Adrenal gland (tissue), 12 donors: ENCODE data around the gene LRIG1. TPM values are rescaled to one million over a fixed set of nuclear protein-coding genes. Genes with fewer than 3 reads are reported as not detected.

Experiments used
- DNase-seq, 7 donors: peaks; one replicate each; pipeline ENCODE4 v3.0.0-alpha.2; 2019 to 2020
- H3K27ac ChIP-seq, 5 donors: fragments of 200-600 bp; sonication (generic) in 4 of 5; 1 replicate in 3 of 5; 2 replicates in 2 of 5; pipeline versions ENCODE4 v1.5.1 to v1.8.0; 2016 to 2020; ENCODE audit warnings: mild to moderate bottlenecking in 1 of 5
- H3K27me3 ChIP-seq: fragments of 200-600 bp; 2 replicates; pipeline ENCODE4 v1.8.0; 2021
- H3K36me3 ChIP-seq, 2 donors: fragments of 200-600 bp; replicated peaks in 1 of 2; 1 replicate in 1 of 2; 2 replicates in 1 of 2; pipeline versions ENCODE4 v1.5.1 to v1.8.0; 2018 to 2022
- H3K4me1 ChIP-seq, 2 donors: fragments of 200-600 bp; replicated peaks in 1 of 2; 1 replicate in 1 of 2; 2 replicates in 1 of 2; pipeline versions ENCODE4 v1.5.1 to v1.8.0; 2018 to 2021
- H3K4me3 ChIP-seq, 4 donors: fragments of 200-600 bp; sonication (generic) in 3 of 4; one replicate each; pipeline ENCODE4 v1.5.1; 2016 to 2018
- H3K9me3 ChIP-seq, 3 donors: fragments of 200-600 bp; sonication (generic) in 1 of 3; replicated peaks in 1 of 3; 1 replicate in 2 of 3; 2 replicates in 1 of 3; pipeline versions ENCODE4 v1.5.1 to v1.8.0; 2016 to 2021
- CTCF ChIP-seq, 6 experiments: fragments of 450-650 bp in 4 of 6; fragments of 200-600 bp in 2 of 6; sonication (generic) in 1 of 6; IDR thresholded peaks; 1 replicate in 5 of 6; 2 replicates in 1 of 6; pipeline versions ENCODE4 v1.5.1 to v1.8.0; 2016 to 2021; ENCODE audit warnings: antibody characterized with exemption in 6 of 6, mild to moderate bottlenecking in 2 of 6, moderate library complexity in 1 of 6
- POLR2A ChIP-seq, 2 donors: fragments of 450-650 bp; IDR thresholded peaks; one replicate each; pipeline ENCODE4 v1.6.1; 2017; ENCODE audit warnings: antibody characterized with exemption in 2 of 2, mild to moderate bottlenecking in 2 of 2, moderate library complexity in 1 of 2
- WGBS, 4 donors: extraction: QIAGEN DNeasy Blood & Tissue Kit in 2 of 4; methylation state at CpG; one replicate each; pipeline versions ENCODE4 v1.1.5 to v1.1.7; 2013 to 2017; 5-methylcytosine and 5-hydroxymethylcytosine counted together
- intact Hi-C, 2 donors: fragments of 100-400 bp; cut with DNase I; formaldehyde crosslinking; loops; one replicate each; pipeline versions ENCODE4 v1.14.1 to v1.15.0; 2022 to 2023
- polyA plus RNA-seq, 3 donors: library from polyadenylated mRNA; stranded (reverse); fragments of 200-250 nt in 2 of 3; fragments of 350-450 nt in 1 of 3; fragmentation: Illumina TruSeq in 1 of 3; extraction: RNeasy Lipid Tissue Mini Kit (QIAGEN cat#74804) in 1 of 3; gene quantifications; one replicate each; pipeline ENCODE4 v1.2.3, GENCODE V29; 2013 to 2014
- total RNA-seq, 9 donors: library from RNA; depleted of rRNA in 4 of 9; stranded (reverse); fragments of >200 nt in 4 of 9; fragments of 120-200 nt in 1 of 9; fragmentation: NEBNext Ultra II Directional in 1 of 9; extraction: Animal tissue kit (Norgen Biotek cat#: 25700) in 1 of 9; gene quantifications; one replicate each; pipeline versions ENCODE4 v1.1.0 to v1.2.4, GENCODE V29; 2013 to 2023
- donor health status: healthy with polysubstance abuse.
- donor health status: Bipolar disorder and iron deficiency.
- donor health status: DM: yes; HTN: yes; CAD: no.
- donor health status: DM: no; HTN: no; CAD: no.
- donor health status: DM: no; HTN: no; CAD: no.
- donor health status: DM: yes; HTN: yes; CAD: no.

Gene LRIG1
- total and polyA plus RNA-seq, 12 donors = 1.5 to 13.3 (median 4.7) TPM

- intact Hi-C loops = no loop called here
- WGBS, 4 donors = 62 to 69% (median 64%) methylated on average over 11 of the region's 11 CpGs
These were observed 27.1 kb downstream of the LRIG1 start for GRCh38 chr3:66473692-66474091.

GRCh38 chr3:66473181-66473580, 27.6 kb downstream of the LRIG1 start:
- H3K9me3 ChIP-seq = no peaks in the 10 kb centered on the region
- 64 to 79% (median 77%) methylated on average over 4 of the region's 4 CpGs for WGBS, 4 donors
- H3K36me3 ChIP-seq = no peaks in the 10 kb centered on the region
- H3K4me3 ChIP-seq = no peak overlapping the region
- H3K4me1 ChIP-seq = no peaks in the 10 kb centered on the region
- no peak for DNase-seq
- TF ChIP-seq CTCF (IDR thresholded peaks at IDR 0.05) = no peak
- no peak for TF ChIP-seq POLR2A (IDR thresholded peaks at IDR 0.05)
- no peak overlapping the region for H3K27ac ChIP-seq
- intact Hi-C loops = no loop called here
- no peaks in the 10 kb centered on the region for H3K27me3 ChIP-seq

More at GRCh38 chr3:66473692-66474091, 27.1 kb downstream of the LRIG1 start:
- no peaks in the 10 kb centered on the region for H3K36me3 ChIP-seq
- H3K4me3 ChIP-seq = no peak overlapping the region
- TF ChIP-seq POLR2A (IDR thresholded peaks at IDR 0.05) = no peak
- TF ChIP-seq CTCF (IDR thresholded peaks at IDR 0.05) = no peak
- H3K4me1 ChIP-seq = no peaks in the 10 kb centered on the region
- H3K27ac ChIP-seq = no peak overlapping the region
- no peaks in the 10 kb centered on the region for H3K27me3 ChIP-seq
- H3K9me3 ChIP-seq = no peaks in the 10 kb centered on the region
- DNase-seq = no peak

GRCh38 chr3:66472313-66473134, 28.3 kb downstream of the LRIG1 start:
- Histone ChIP-seq H3K27me3 (no peaks in the 10 kb centered on the region), H3K27ac (no peak overlapping the region), H3K4me3 (no peak overlapping the region), H3K36me3 (no peaks in the 10 kb centered on the region), H3K9me3 (no peaks in the 10 kb centered on the region), H3K4me1 (no peaks in the 10 kb centered on the region)
- 58 to 63% (median 62%) methylated on average over 12 of the region's 12 CpGs for WGBS, 4 donors
- DNase-seq = no peak
- TF ChIP-seq CTCF (IDR thresholded peaks at IDR 0.05) = no peak
- no peak for TF ChIP-seq POLR2A (IDR thresholded peaks at IDR 0.05)
- intact Hi-C loops = no loop called here

GRCh38 chr3:66470956-66471686, 29.7 kb downstream of the LRIG1 start:
- no peaks in the 10 kb centered on the region for H3K9me3 ChIP-seq
- no peak overlapping the region for H3K27ac ChIP-seq
- intact Hi-C loops = no loop called here
- H3K4me1 ChIP-seq = no peaks in the 10 kb centered on the region
- no peak overlapping the region for H3K4me3 ChIP-seq
- H3K27me3 ChIP-seq = no peaks in the 10 kb centered on the region
- no peaks in the 10 kb centered on the region for H3K36me3 ChIP-seq
- TF ChIP-seq CTCF (IDR thresholded peaks at IDR 0.05) (no peak), POLR2A (IDR thresholded peaks at IDR 0.05) (no peak)
- 86 to 96% (median 93%) methylated on average over 10 of the region's 10 CpGs for WGBS, 4 donors
- DNase-seq = no peak
